ENCODE data around the gene ZNF285. TPM values are rescaled to one million over a fixed set of nuclear protein-coding genes. Genes with fewer than 3 reads are reported as not detected.

The ZNF285 gene
- polyA plus RNA-seq, 2 of the 4 experiments (the other 2 are of a cell fraction) = 2.9 to 6.4 TPM

DNA sequence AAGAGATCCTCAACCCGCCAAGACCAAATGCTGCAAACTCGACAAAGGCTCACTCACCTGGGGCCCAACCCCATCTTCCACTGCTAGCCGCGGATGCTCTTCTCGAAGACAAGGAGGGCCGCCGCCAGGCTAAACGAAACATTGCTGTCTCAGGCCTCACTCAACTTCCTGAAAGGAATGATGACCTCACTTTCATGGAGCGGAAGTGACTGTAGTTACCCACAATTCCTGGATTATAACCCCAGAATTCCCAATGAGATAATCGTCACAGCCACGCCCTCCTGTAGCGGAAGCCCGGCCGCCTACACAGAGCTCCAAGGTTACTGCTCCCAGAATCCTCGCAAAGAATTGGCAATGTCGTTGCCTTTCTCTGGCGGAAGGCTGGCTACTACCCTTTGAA, 34.4 kb downstream of the ZNF285 start (continued):
- TF ChIP-seq, protein P1, sequence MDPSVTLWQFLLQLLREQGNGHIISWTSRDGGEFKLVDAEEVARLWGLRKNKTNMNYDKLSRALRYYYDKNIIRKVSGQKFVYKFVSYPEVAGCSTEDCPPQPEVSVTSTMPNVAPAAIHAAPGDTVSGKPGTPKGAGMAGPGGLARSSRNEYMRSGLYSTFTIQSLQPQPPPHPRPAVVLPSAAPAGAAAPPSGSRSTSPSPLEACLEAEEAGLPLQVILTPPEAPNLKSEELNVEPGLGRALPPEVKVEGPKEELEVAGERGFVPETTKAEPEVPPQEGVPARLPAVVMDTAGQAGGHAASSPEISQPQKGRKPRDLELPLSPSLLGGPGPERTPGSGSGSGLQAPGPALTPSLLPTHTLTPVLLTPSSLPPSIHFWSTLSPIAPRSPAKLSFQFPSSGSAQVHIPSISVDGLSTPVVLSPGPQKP (IDR thresholded peaks at IDR 0.05; ENCODE audit: low read depth, low read length) = no peak
- TF ChIP-seq MYC (IDR thresholded peaks at IDR 0.05; ENCODE audit: borderline replicate concordance, low read length) (no peak), HDAC2 (IDR thresholded peaks at IDR 0.05) (no peak), ESRRA (IDR thresholded peaks at IDR 0.05; ENCODE audit: borderline replicate concordance, low read length) (no peak), EHMT2 (IDR thresholded peaks at IDR 0.05; ENCODE audit: low read depth) (no peak), CHD4 (IDR thresholded peaks at IDR 0.05; ENCODE audit: borderline replicate concordance) (no peak), MAX (IDR thresholded peaks at IDR 0.05) (no peak)
- TF ChIP-seq, protein P2, sequence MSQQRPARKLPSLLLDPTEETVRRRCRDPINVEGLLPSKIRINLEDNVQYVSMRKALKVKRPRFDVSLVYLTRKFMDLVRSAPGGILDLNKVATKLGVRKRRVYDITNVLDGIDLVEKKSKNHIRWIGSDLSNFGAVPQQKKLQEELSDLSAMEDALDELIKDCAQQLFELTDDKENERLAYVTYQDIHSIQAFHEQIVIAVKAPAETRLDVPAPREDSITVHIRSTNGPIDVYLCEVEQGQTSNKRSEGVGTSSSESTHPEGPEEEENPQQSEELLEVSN (IDR thresholded peaks at IDR 0.05; ENCODE audit: borderline replicate concordance, low read depth) = no peak

GRCh38 chr19:44356383-44357111, 44.9 kb downstream of the ZNF285 start, which contains the start of gene ZNF112:
ZNF112 (minus strand) TSS chr19:44356680; CDS start chr19:44340539, 16,141 bp downstream.
- POLR2A ChIA-PET = interaction anchor here (0.9 to 1.3 kb wide), 2 partner anchors 144 to 149 kb away, joined by 3 read pairs; partner anchors contain the start of gene ZNF227
- ATAC-seq (peak; percentile 100), DNase-seq (ENCODE audit: low read depth in 1 of 2, low spot score in 1 of 2) (peak; percentile 62 to 98), FAIRE-seq (no peak)
- peaks cover 58% of the 10 kb centered on the region for H3K9me3 ChIP-seq
- CTCF ChIA-PET = no interaction called here
- 0 out of 3 replicates have a peak, but pooled peaks cover 5% of the 10 kb centered on the region for H3K4me1 ChIP-seq
- 5% methylated on average over 38 of the region's 38 CpGs for WGBS (ENCODE audit: missing lambda C conversion rate)
- peak within 1 kb of the TSS; percentile 73 to 81 for H3K27ac ChIP-seq
- H3K4me3 ChIP-seq = peak within 1 kb of the TSS; percentile 54
- no peak for TF ChIP-seq CEBPB (IDR thresholded peaks at IDR 0.05)
- TF ChIP-seq CBX8 (IDR thresholded peaks at IDR 0.05) = no peak
- no peak for TF ChIP-seq EHF (CRISPR knock-in tag; IDR thresholded peaks at IDR 0.05)
- TF ChIP-seq FOSL2 (IDR thresholded peaks at IDR 0.05) = no peak
- no peak for TF ChIP-seq FOSL2 (CRISPR knock-in tag; IDR thresholded peaks at IDR 0.05)
- TF ChIP-seq CHD4 (IDR thresholded peaks at IDR 0.05; ENCODE audit: borderline replicate concordance) = no peak
- TF ChIP-seq, protein P3, sequence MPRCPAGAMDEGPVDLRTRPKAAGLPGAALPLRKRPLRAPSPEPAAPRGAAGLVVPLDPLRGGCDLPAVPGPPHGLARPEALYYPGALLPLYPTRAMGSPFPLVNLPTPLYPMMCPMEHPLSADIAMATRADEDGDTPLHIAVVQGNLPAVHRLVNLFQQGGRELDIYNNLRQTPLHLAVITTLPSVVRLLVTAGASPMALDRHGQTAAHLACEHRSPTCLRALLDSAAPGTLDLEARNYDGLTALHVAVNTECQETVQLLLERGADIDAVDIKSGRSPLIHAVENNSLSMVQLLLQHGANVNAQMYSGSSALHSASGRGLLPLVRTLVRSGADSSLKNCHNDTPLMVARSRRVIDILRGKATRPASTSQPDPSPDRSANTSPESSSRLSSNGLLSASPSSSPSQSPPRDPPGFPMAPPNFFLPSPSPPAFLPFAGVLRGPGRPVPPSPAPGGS (IDR thresholded peaks at IDR 0.05) = 0 out of 3 replicates have a peak, but pooled peaks have one; percentile 15
- TF ChIP-seq TP53 (CRISPR knock-in tag; IDR thresholded peaks at IDR 0.05) = no peak
- peak; percentile 96 for TF ChIP-seq PHF8 (IDR thresholded peaks at IDR 0.05; ENCODE audit: borderline replicate concordance, low read depth)
- no peak for TF ChIP-seq RCOR1 (IDR thresholded peaks at IDR 0.05; ENCODE audit: low read depth, low read length)
- peak; percentile 70; the same call in 1 of the 2 replicates for TF ChIP-seq MAX (IDR thresholded peaks at IDR 0.05)
- TF ChIP-seq RARB (CRISPR knock-in tag; IDR thresholded peaks at IDR 0.05) = no peak
- TF ChIP-seq JUN (IDR thresholded peaks at IDR 0.05) = peak in 1 of 2 experiments; percentile 69; a peak in 3 of 5 replicates
- no peak for TF ChIP-seq ZNF302 (CRISPR knock-in tag; IDR thresholded peaks at IDR 0.05)
- TF ChIP-seq CBX2 (IDR thresholded peaks at IDR 0.05; ENCODE audit: borderline replicate concordance, low read depth) = no peak
- TF ChIP-seq, protein P4, sequence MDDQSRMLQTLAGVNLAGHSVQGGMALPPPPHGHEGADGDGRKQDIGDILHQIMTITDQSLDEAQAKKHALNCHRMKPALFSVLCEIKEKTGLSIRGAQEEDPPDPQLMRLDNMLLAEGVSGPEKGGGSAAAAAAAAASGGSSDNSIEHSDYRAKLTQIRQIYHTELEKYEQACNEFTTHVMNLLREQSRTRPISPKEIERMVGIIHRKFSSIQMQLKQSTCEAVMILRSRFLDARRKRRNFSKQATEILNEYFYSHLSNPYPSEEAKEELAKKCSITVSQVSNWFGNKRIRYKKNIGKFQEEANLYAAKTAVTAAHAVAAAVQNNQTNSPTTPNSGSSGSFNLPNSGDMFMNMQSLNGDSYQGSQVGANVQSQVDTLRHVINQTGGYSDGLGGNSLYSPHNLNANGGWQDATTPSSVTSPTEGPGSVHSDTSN (IDR thresholded peaks at IDR 0.05) = no peak
- TF ChIP-seq, protein P5, sequence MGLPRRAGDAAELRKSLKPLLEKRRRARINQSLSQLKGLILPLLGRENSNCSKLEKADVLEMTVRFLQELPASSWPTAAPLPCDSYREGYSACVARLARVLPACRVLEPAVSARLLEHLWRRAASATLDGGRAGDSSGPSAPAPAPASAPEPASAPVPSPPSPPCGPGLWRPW (IDR thresholded peaks at IDR 0.05) = no peak
- TF ChIP-seq POLR2A (IDR thresholded peaks at IDR 0.05; ENCODE audit: low read length) = peak; percentile 78
- TF ChIP-seq FOXS1 (CRISPR knock-in tag; IDR thresholded peaks at IDR 0.05) = no peak
- TF ChIP-seq, protein P2 (IDR thresholded peaks at IDR 0.05; ENCODE audit: borderline replicate concordance, low read depth) = 0 out of 2 replicates have a peak, but pooled peaks have one; percentile 56
- TF ChIP-seq NFE2L2 (conservative IDR thresholded peaks at IDR 0.05; ENCODE audit: low read length) = no peak
- TF ChIP-seq RNF2 (IDR thresholded peaks at IDR 0.05; ENCODE audit: borderline replicate concordance, low read depth) = no peak
- no peak for TF ChIP-seq EP300 (IDR thresholded peaks at IDR 0.05)
- H3K4me2 ChIP-seq = peak within 1 kb of the TSS; percentile 73
